ENCODE measurements around the gene SPG21.

- TF ChIP-seq CTCF (IDR thresholded peaks at IDR 0.05; ENCODE audit: low read depth, low read length, poor library complexity, severe bottlenecking) (no peak), EZH2phosphoT487 (IDR thresholded peaks at IDR 0.05; ENCODE audit: borderline replicate concordance, low read length) (no peak)
Measured at GRCh38 chr15:64989416-64990167, at the start of gene SPG21.

Data from DOHH2 (cell line).